NCI-H524 (cell line): ENCODE measurements around the gene UGT1A5.
A peak's percentile ranks its signal among the peaks of the same experiment; 100 is the strongest.

ENCODE experiments used
- DNase-seq, 2 experiments: peaks; one replicate each; lab custom pipeline; 2025; lab: John Stamatoyannopoulos, UW

Gene UGT1A5

DNA sequence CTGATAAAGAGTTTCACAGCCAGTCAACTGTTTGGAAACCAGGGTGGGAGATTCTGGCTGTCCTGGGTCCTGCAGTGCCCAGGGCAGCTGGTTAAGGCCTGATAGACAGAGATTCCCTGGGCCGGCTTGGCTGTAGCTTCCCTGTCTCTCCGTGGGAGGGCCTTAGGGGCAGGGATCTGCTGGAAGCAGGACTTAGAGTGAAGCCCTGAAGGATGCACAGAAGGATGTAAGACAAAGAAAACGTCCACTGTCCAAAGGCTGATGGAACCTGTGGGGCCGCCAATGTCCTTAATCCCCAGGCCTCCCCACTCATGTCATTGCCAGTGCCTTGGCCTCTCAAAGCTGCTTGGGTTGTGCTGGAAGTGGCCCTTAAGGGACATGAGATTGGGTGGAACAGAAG, 98.4 kb downstream of the UGT1A5 start:
- no peak for DNase-seq

DNA sequence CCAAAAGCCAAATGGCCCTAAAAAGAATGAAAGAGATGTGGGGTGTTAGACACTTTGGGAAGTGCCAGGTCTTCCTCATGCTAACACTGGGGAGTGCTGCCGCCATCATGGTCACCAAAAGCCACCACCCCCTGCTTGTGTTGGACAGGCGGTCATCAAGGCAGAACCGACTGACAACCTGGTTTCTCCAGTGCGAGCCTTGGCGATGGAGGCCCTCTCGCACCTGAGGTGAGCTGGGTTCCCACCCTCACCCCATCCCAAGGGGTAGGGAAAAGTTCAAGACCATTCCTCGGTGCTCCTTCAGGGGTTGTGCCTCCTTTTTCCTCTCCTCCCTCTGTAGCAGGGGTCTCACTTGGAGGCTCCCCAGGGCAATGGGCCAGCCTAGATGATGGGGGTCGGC, 99.0 kb downstream of the UGT1A5 start:
- no peak for DNase-seq

DNA sequence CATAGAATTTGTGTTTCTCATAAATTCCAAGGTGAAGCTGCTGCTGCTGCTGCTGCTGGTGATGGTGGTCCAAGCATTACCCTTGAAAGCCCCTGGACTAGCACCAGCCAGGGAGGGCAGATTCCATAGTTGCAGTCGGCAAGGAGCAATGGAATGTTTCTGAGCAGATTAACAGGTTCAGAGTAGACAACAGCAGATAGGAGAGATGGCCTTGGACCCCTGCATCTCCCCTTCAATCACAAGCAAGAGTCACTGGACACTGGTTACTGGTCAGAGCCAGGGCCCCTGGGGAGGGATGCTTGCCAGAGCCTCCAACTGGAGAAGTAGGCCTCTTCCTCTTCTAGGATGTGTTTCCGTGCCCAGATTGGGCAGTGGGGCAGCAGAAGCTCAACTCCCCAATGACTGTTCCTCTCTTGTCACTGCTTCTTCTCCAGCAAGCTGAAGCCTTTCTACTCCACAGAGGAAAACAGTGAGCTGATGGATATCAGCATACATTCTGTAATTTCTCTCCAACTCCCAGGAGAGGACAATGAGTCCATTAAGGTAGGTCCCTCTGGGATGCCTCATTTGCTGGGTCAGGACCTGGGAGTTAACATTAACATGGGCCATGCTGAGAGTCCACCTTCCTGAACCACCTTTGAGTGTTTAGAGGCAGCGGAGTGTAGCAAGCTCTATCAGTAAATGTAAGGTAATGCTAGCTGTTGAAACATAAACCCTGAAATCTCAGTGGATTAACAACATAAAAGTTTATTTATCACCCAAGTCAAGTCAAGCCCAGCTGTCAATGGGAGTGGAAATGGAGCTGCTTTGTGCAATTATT, 100.7 kb downstream of the UGT1A5 start:
- no peak for DNase-seq

DNA sequence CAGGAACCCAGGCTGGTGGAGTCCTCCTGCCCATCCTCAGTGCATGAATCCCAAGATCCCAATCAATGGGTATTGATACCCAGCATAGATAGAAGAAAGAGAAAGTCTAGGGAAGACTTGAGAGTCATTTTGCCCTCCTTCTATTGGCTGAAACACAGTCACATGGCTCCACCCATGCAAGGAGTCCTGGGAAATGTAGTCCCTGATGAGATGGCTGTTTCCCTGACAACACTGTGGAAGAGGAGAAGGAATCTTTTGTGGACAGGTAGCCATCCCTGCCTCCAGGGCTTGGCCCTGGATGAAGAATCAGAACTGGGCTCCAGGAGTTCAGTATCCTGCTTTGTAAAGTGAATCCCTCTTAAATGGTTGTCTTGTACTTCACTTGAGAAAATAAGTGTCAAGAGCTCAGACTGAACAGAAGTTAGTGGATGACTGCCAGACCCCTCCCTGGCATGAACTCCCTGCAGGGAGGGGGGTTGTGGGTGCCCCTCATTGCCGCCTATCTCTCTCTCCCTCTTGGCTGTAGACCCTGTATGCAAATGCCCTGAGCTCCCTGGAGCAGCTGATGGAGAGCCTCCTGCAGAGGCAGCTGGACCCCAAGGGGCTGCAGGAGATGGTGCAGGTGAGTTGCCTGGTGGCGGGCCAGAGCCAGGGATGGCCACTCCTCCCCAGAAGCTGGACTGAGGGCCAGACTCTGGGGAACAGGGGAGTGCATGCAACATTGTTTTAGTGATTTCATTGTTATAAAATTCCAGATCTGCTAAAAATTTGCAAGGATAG, 101.5 kb downstream of the UGT1A5 start:
- peak in 1 of 2 experiments; percentile 34 for DNase-seq

DNA sequence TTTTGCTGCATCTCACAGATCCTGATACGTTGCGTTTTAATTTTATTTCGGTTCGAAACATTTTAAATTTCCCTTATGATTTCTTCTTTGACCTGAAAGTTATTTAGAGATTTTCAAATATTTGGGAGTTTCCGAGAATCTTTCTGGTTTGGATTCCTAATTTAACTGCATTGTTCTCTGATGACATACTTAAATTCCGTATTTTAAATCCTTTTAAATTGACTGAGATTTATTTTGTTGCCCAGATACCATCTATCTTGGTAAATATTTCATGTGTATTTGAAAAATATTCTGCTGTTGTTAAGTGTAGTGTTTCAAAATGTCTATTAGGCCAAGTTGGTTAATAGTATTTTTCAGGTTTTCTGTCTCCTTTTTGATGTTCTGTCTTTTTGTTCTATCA, 103.2 kb downstream of the UGT1A5 start:
- DNase-seq, result no peak

DNA sequence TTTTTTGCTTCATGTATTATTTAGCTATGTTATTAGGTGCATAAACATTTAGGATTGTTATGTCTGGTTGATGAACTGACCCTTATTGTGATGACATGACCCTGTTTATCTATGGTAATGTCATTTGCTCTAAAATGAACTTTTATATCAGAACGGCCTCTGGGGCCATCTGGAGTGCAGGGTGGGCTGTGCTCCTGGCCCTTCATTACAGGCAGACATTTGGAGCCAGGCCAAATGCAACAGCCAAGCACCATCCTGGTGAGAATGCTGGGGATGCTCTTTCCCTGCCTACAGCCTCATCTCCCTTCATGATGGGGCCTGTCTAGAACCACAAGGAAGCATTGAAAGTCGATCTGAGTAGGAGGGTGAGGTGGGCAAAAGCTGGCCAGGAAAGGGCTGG, 103.6 kb downstream of the UGT1A5 start:
- DNase-seq, result peak; percentile 12 to 66

DNA sequence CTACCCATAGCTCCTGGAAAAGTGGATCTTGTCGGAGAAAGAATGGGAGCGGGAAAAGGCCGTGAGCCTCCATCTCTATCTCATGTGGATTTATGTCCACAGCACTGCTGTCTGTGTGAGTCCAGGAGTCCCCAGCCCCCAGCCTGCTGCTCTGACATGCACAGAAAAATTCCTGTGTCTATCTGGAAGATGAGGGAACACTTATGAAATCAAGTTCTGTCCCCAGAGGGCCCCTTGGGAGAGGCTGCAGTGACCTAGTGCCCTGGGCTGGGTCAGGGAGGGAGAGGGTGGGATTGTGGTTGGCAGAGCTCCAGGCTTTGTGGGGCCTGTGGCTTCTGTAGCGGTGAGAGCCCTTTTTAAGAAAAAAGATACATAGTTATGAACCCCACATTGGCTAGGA, 104.1 kb downstream of the UGT1A5 start:
- no peak for DNase-seq

DNA sequence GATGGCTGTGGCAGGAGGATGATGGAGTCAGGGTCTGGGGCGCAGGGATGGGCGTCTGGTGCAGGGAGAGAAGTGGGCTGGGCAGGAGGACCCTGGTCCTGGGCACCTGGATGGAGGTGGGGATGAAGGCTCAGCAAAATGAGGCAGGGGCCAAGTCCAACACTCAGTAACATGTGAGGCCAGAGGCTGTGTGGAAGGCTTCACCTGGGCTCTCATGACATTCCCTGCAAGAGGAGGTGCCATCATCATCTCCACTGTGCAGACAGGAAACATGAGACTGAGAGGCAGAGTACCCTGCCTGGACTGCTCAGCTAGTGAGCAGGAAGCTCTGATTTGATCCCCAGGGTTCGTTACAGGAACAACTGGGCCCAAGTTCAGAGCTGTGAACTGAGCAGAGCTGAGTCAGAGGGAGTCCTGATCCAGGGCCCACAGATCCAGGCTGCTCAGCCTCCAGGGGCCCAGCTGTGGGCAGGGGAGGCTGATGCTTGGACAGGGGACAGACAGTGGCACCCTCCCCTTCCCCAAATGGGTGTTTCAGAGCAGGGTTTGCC, 104.7 kb downstream of the UGT1A5 start:
- no peak for DNase-seq

DNA sequence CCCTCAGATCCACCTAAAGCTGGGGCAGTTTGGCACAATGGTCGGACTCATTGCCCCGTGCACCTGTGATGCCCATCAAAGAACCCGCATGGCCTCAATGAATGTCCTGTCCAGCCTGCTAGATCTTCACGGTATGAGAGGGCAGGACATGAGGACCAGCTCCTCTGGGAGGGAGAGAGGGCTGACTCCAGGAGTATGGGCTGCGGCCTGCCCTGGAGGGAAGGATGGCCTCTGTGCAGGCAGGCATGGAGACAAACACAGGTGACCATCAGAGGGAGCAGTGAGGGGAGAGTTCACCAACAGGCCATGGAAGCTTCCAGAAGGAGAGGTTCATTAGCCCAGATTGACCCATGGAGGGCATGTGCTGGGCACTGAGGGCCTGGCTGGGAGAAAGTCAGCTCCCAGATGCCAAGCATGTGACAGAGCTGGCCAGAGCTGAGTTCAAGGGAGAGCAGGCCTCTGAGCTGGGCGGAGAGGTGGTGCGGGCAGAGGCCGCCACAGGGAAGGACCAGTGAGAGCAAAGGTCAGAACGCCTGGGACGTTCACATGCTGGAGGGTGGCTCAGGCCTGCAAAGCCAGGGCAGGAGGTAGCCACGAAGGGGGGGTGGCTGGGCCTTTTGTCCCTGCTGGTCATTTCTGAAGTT, 105.4 kb downstream of the UGT1A5 start:
- DNase-seq, result no peak

DNA sequence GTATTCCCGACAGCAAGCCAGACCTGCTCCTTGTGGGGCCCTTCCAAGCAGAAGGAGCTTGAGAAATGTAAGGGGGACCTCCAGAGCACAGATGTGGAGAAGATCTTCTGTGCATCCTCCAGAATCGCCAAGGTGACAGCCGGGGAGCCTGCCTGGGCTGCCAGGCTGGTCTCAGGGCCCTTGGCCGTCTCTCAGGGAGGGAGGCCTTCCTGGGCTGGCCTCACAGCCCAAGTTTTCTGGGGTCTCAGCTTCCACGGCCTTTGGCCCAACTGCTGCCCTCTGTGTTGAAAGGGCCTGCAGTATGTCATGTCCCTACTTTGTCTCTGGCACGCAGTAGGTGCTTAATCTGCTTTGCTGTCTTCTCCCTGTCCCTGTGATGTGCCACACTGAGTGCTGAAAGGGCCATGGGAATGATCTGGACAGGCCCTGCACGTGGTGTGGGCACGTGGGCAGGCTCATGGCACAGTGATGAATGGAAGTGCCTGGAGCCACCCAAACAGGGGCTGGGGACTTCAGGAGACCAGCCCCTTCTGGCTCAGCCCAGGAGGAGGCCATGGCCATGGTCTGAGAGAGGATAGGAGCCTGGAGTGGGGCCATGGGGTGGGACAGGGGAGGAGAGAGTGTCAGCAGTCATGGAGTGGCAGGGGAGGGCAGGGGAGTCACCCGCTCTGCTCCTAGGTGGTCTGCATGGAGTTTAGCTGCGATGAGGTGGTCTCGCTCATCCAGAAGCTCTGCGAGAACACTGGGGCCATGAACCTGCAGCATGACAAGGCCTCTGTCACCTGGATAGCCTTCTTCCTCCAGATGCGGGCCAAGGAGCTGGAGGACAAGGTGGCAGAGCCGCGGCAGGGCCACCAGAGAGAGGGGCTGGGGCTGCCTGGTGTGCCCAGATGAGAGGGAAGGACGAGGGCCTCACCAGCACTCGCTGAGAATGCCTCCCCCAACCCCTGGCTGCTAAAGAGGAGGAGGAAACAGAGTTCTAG, 106.2 kb downstream of the UGT1A5 start:
- no peak for DNase-seq

DNA sequence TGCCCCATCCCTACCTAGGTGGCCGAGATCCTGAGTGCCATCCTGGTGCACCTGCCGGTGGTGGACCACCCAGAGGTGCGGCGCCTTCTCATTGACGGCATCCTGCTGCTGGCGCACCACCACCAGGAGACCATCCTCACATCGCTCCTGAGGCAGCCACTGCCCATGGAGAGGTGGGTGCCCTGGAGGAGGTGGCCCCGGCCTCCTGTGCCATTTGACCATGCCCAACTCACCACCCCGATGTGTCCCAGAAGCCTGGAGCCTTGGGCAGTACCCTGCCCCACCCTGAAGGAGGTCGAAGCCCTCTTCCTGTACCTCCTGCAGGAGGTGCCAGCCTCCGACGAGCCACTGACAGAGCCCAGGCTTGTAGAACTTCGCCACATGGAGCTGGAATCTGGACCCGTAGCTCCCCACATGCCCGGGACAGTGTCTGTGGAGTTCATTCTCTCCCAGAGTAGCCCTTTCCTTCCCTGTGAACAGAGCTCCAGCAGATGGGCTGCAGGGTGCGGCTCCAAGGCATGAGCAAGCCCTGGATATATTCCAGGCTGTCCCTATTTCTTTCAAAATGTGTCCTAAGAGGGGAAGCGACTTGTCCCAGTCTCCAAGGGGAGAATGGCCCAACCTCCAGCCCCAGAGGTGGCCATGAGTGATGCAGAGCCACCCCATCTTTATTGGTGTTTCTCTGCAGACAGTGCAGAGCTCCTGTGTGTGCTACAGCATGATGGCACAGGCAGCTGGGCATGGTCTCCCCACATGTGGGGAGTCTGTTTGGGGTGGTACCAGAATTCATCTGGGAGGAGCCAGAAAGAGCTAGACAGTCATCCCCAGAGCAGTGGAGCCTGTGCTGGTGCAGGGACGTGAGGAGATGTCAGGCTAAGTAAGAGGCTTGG, 107.4 kb downstream of the UGT1A5 start:
- no peak for DNase-seq

DNA sequence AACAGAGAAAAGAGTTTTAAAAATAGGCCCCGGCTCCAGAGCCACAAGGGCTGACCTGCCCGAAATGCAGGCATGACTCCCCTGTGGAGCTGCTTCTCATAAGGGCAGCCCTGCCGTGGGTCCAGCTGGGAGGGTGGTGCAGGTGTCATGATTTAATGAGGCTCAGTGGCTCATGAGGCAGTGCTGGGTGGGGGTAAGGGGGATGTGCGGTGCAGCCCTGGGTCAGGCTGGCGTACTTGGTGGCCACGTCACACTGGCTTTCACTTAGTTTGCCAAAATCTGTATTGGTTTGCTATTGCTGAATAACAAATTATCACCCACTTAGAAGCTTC, 108.0 kb downstream of the UGT1A5 start:
- no peak for DNase-seq

DNA sequence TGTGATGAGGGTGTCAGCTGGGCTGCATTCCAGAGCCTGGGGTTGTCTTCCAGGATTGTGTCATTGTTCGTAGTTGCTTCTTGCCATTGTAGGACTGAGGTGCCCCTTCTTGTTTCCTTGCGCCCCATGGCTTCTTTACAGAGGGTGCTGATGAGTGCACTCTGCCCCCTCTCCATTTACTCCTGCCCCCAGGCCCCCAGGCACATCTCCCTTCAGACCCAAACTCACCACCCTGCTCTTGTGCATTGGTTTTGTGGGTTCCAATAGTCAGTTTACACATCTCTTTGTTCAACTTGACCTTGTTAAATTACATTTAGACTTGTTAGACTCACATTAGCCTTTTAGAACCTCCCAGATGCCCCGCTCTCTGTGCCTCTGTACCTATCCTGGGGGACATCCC, 108.5 kb downstream of the UGT1A5 start:
- DNase-seq, result no peak

DNA sequence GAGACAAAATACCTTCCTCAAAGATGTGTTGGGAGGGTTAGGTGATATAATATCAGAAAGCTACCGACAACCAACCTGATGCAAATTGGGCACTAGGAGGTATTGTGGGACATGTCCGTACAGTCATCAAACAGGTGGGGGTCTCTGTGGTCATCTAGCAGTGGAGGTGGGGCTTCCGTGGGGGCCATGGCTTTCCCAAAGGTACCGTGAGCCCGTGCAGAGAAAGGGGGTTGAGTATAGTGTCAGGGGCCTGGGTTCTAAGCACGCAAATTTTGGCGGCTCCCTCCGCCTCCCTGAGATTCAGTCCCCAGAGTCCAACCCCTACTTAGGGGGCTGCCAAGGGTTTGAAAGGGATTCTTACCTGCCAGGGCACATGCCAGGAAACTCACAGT, 109.0 kb downstream of the UGT1A5 start:
- DNase-seq, result no peak

DNA sequence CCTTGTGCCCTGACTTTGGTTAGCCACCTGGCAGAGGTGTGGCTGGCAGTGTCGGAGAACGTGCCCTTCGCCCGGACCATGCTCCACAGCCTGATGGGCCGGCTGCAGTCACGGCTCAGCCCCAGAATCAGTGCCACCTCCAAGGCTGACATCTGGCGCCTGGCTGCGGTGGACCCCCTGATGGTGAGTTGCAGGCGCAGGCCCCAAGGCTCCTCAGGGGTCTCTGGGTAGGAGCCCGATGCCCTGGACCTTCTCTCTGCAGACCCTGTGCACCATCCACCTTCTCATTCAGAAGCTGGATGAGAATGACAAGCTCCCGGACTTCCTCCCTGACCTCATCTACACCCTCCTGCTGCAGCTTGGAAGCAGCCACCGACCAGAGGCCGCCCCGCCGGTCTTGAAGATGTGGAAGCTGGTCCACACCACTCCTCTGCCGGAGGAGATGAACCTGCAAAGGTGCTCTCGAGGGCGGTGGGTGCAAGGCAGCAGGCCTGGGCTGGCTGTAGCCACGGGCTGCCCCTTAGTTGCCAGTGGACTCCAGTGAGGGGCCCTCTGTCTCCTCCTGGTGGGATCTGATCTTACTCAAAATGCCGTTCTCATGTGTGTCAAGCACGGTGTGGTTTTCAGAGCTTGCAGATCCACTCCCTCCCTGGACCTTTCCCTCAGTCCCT, 109.5 kb downstream of the UGT1A5 start:
- no peak for DNase-seq
